ENCODE measurements around the gene ARHGAP24.
"Not testable (repeated sequence)": the region's sequence is repeated elsewhere in the genome, so short reads cannot be mapped to it uniquely, and the experiment has no call there.

Gene ARHGAP24

GRCh38 chr4:85964298-85964697 is 489.3 kb downstream of the ARHGAP24 start:
- peak; percentile 19 for TF ChIP-seq CTCF (IDR thresholded peaks at IDR 0.05; ENCODE audit: low read depth, low read length)
- H3K4me3 ChIP-seq (ENCODE audit: low read depth, low read length), result no peak overlapping the region
- DNase-seq (ENCODE audit: low read depth, low spot score), result no peak
- in situ Hi-C loops (cut with HindIII; ENCODE audit: low sequenced_read_pairs), result no loop called here

GRCh38 chr4:85965017-85965416 is 490.1 kb downstream of the ARHGAP24 start:
- DNase-seq (ENCODE audit: low read depth, low spot score); in situ Hi-C loops (cut with HindIII; ENCODE audit: low sequenced_read_pairs); H3K4me3 ChIP-seq (ENCODE audit: low read depth, low read length): not testable (repeated sequence)

- no peak overlapping the region for H3K4me3 ChIP-seq (ENCODE audit: low read depth, low read length)
- no peak for DNase-seq (ENCODE audit: low read depth, low spot score)
- in situ Hi-C loops (cut with HindIII; ENCODE audit: low sequenced_read_pairs), result no loop called here
- no peak for TF ChIP-seq CTCF (IDR thresholded peaks at IDR 0.05; ENCODE audit: low read depth, low read length)
These were observed 490.6 kb downstream of the ARHGAP24 start for GRCh38 chr4:85965529-85965928.

- no peak for DNase-seq (ENCODE audit: low read depth, low spot score)
- in situ Hi-C loops (cut with HindIII; ENCODE audit: low sequenced_read_pairs), result no loop called here
- H3K4me3 ChIP-seq (ENCODE audit: low read depth, low read length), result no peak overlapping the region
- TF ChIP-seq CTCF (IDR thresholded peaks at IDR 0.05; ENCODE audit: low read depth, low read length), result no peak
These were observed 491.4 kb downstream of the ARHGAP24 start for GRCh38 chr4:85966373-85966772.

- no peak for TF ChIP-seq CTCF (IDR thresholded peaks at IDR 0.05; ENCODE audit: low read depth, low read length)
- DNase-seq (ENCODE audit: low read depth, low spot score), result no peak
- in situ Hi-C loops (cut with HindIII; ENCODE audit: low sequenced_read_pairs), result no loop called here
- no peak overlapping the region for H3K4me3 ChIP-seq (ENCODE audit: low read depth, low read length)
These were observed 492.9 kb downstream of the ARHGAP24 start for GRCh38 chr4:85967872-85968271.

- peak; percentile 74 for DNase-seq (ENCODE audit: low read depth, low spot score)
- peak; percentile 50 for TF ChIP-seq CTCF (IDR thresholded peaks at IDR 0.05; ENCODE audit: low read depth, low read length)
- no peak overlapping the region for H3K4me3 ChIP-seq (ENCODE audit: low read depth, low read length)
- in situ Hi-C loops (cut with HindIII; ENCODE audit: low sequenced_read_pairs), result no loop called here
These were observed 494.2 kb downstream of the ARHGAP24 start for GRCh38 chr4:85968945-85969819.

GRCh38 chr4:85970535-85970934 is 495.6 kb downstream of the ARHGAP24 start:
- in situ Hi-C loops (cut with HindIII; ENCODE audit: low sequenced_read_pairs), result no loop called here
- H3K4me3 ChIP-seq (ENCODE audit: low read depth, low read length), result no peak overlapping the region
- TF ChIP-seq CTCF (IDR thresholded peaks at IDR 0.05; ENCODE audit: low read depth, low read length), result no peak
- no peak for DNase-seq (ENCODE audit: low read depth, low spot score)

All from astrocyte of the spinal cord (primary cell).